Coronary artery (tissue), 2 donors: Measurements from ENCODE around the gene SNX6.
A peak's percentile ranks its signal among the peaks of the same experiment; 100 is the strongest.
"Not testable (repeated sequence)": the region's sequence is repeated elsewhere in the genome, so short reads cannot be mapped to it uniquely, and the experiment has no call there.

Experiments
- DNase-seq: peaks from one replicate; pipeline ENCODE4 v3.0.0-alpha.2; 2017; ENCODE audit warnings: low spot score
- H3K27ac ChIP-seq, 2 donors: fragments of 200-600 bp; sonication (generic); one replicate each; pipeline ENCODE4 v1.5.1; 2016 to 2019
- H3K4me3 ChIP-seq: fragments of 200-600 bp; sonication (generic); 2 replicates; pipeline ENCODE4 v1.5.1; 2016; ENCODE audit warnings: mild to moderate bottlenecking, moderate library complexity
- CTCF ChIP-seq: fragments of 200-600 bp; sonication (generic); IDR thresholded peaks from one replicate; pipeline ENCODE4 v1.5.1; 2019; ENCODE audit warnings: antibody characterized with exemption

Gene SNX6

GRCh38 chr14:34650786-34651584, 21.0 kb upstream of the SNX6 start:
- DNase-seq: no peak
- peak overlapping the region in 1 of 2 donors; percentile 63 for H3K27ac ChIP-seq

GRCh38 chr14:34650006-34650405, 20.1 kb upstream of the SNX6 start:
- not testable (repeated sequence) for DNase-seq, H3K4me3 ChIP-seq
- H3K27ac ChIP-seq: peak overlapping the region in 1 of 2 donors; percentile 63

More at GRCh38 chr14:34650786-34651584, 21.0 kb upstream of the SNX6 start:
- no peak for TF ChIP-seq CTCF
- no peak overlapping the region for H3K4me3 ChIP-seq

GRCh38 chr14:34649344-34649743, 19.4 kb upstream of the SNX6 start:
- TF ChIP-seq CTCF: no peak
- DNase-seq: no peak
- Histone ChIP-seq H3K27ac (no peak overlapping the region), H3K4me3 (no peak overlapping the region)

- no peak overlapping the region for H3K4me3 ChIP-seq
- DNase-seq: no peak
- H3K27ac ChIP-seq: no peak overlapping the region
- no peak for TF ChIP-seq CTCF
Observed at GRCh38 chr14:34646570-34647255, 16.8 kb upstream of the SNX6 start.

GRCh38 chr14:34643361-34643760, 13.4 kb upstream of the SNX6 start:
- Histone ChIP-seq H3K27ac (no peak overlapping the region), H3K4me3 (no peak overlapping the region)
- DNase-seq: no peak
- TF ChIP-seq CTCF: no peak

- Histone ChIP-seq H3K4me3 (no peak overlapping the region), H3K27ac (no peak overlapping the region)
- no peak for TF ChIP-seq CTCF
- no peak for DNase-seq
Observed at GRCh38 chr14:34642595-34642994, 12.6 kb upstream of the SNX6 start.

GRCh38 chr14:34640826-34641225, 10.9 kb upstream of the SNX6 start:
- H3K27ac ChIP-seq: no peak overlapping the region
- no peak overlapping the region for H3K4me3 ChIP-seq
- DNase-seq: no peak
- no peak for TF ChIP-seq CTCF

GRCh38 chr14:34634360-34634771, 4.4 kb upstream of the SNX6 start:
- H3K4me3 ChIP-seq, DNase-seq, H3K27ac ChIP-seq: not testable (repeated sequence)
